HCT116 (cell line): ENCODE data around the gene GALP. TPM values are rescaled to one million over a fixed set of nuclear protein-coding genes. Genes with fewer than 3 reads are reported as not detected.

Experiments used
- ATAC-seq: fragments of 200-7000 bp; cut with Tn5 transposase; 2 replicates; pipeline ENCODE4 v1.9.1; 2020; ENCODE audit warnings: mild to moderate bottlenecking, moderate library complexity
- BruUV-seq: library from RNA; stranded (reverse); fragments of 400-500 nt; replicated peaks from 2 replicates; lab custom pipeline; 2021; lab: Mats Ljungman, UMichigan
- CTCF ChIA-PET: fragments of 300-600 bp; sonication (Branson Sonifier 250); formaldehyde crosslinking; loops from one replicate; lab custom pipeline; 2021; ENCODE audit warnings: antibody characterized with exemption; lab: Charles Lee
- POLR2A ChIA-PET: fragments of 300-600, 350-600 bp; sonication (Branson Sonifier 250); formaldehyde crosslinking; loops from one replicate; lab custom pipeline; 2021; ENCODE audit warnings: antibody characterized with exemption; lab: Charles Lee
- RAD21 ChIA-PET, 2 experiments: fragments of 300-600 bp; sonication (Branson Sonifier 250); formaldehyde crosslinking; loops; one replicate each; lab custom pipeline; 2023; ENCODE audit warnings: low total read pairs in 2 of 2; ENCODE audit not compliant: uncharacterized antibody in 2 of 2, unreplicated experiment in 2 of 2, low non-redundant PET in 1 of 2; lab: Charles Lee
- DNase-seq: peaks from one replicate; pipeline ENCODE4 v3.0.0-alpha.2; 2010; ENCODE audit warnings: low read depth, low spot score
- H2AFZ ChIP-seq: fragments of 200-600 bp; shearing (Covaris generic), sonication (generic); 2 replicates; pipeline ENCODE4 v1.6.1; 2017; ENCODE audit warnings: low read depth, mixed run types, mixed read lengths, antibody characterized with exemption, low read length; ENCODE audit not compliant: poor library complexity, severe bottlenecking
- H3K27ac ChIP-seq: 2 replicates; pipeline ENCODE4 v1.5.1; 2012; ENCODE audit warnings: low read depth, low read length
- H3K27me3 ChIP-seq: fragments of 200-600 bp; sonication (generic); 2 replicates; pipeline ENCODE4 v1.6.1; 2016; ENCODE audit warnings: mixed run types, low read length, mixed read lengths; ENCODE audit not compliant: insufficient read depth
- H3K36me3 ChIP-seq, 2 experiments: fragments of 200-500 bp in 1 of 2; fragments of 200-600 bp in 1 of 2; sonication (Bioruptor generic) in 1 of 2; sonication (generic) in 1 of 2; 2 replicates each; pipeline versions ENCODE4 v1.5.1 to v1.6.1; 2014 to 2016; ENCODE audit warnings: low read length in 2 of 2, inconsistent platforms in 1 of 2, mixed read lengths in 1 of 2, mixed run types in 1 of 2; ENCODE audit not compliant: insufficient read depth in 2 of 2, control insufficient read depth in 1 of 2
- H3K4me1 ChIP-seq, 2 experiments: fragments of 200-600 bp in 1 of 2; sonication (generic) in 1 of 2; 2 replicates each; pipeline versions ENCODE4 v1.5.1 to v1.6.1; 2012 to 2017; ENCODE audit warnings: low read length in 2 of 2, inconsistent platforms in 1 of 2, mild to moderate bottlenecking in 1 of 2, mixed read lengths in 1 of 2, mixed run types in 1 of 2, moderate library complexity in 1 of 2; ENCODE audit not compliant: insufficient read depth in 2 of 2, control insufficient read depth in 1 of 2
- H3K4me2 ChIP-seq: fragments of 200-600 bp; sonication (generic); 2 replicates; pipeline ENCODE4 v1.6.1; 2017; ENCODE audit warnings: mixed run types, low read length, mixed read lengths
- H3K4me3 ChIP-seq, 2 experiments: fragments of 200-600 bp in 1 of 2; sonication (generic) in 1 of 2; replicated peaks in 1 of 2; 2 replicates each; pipeline ENCODE4 v1.5.1; 2011 to 2016; ENCODE audit warnings: low read length in 2 of 2, control low read depth in 1 of 2, low read depth in 1 of 2, mild to moderate bottlenecking in 1 of 2, mixed read lengths in 1 of 2, mixed run types in 1 of 2
- H3K79me2 ChIP-seq: fragments of 200-600 bp; sonication (generic); 2 replicates; pipeline ENCODE4 v1.6.1; 2017; ENCODE audit warnings: mild to moderate bottlenecking, mixed run types, low read length, moderate library complexity, mixed read lengths; ENCODE audit not compliant: insufficient read depth
- H3K9ac ChIP-seq: fragments of 200-600 bp; sonication (generic); 2 replicates; pipeline ENCODE4 v1.6.1; 2016; ENCODE audit warnings: low read length, mixed read lengths
- H3K9me2 ChIP-seq: fragments of 200-600 bp; sonication (generic), shearing (Covaris generic); 2 replicates; pipeline ENCODE4 v1.6.1; 2017; ENCODE audit warnings: mixed run types, mild to moderate bottlenecking, moderate library complexity; ENCODE audit not compliant: insufficient read depth
- H3K9me3 ChIP-seq, 2 experiments: fragments of 200-500 bp in 1 of 2; fragments of 200-600 bp in 1 of 2; sonication (Bioruptor generic) in 1 of 2; sonication (generic) in 1 of 2; 2 replicates each; pipeline ENCODE4 v1.6.1; 2014 to 2017; ENCODE audit warnings: low read length in 2 of 2, mixed read lengths in 2 of 2, inconsistent platforms in 1 of 2, low read depth in 1 of 2, mild to moderate bottlenecking in 1 of 2, mixed run types in 1 of 2, moderate library complexity in 1 of 2; ENCODE audit not compliant: control insufficient read depth in 1 of 2, insufficient read depth in 1 of 2
- H4K20me1 ChIP-seq: fragments of 200-600 bp; sonication (generic), shearing (Covaris generic); 2 replicates; pipeline ENCODE4 v1.6.1; 2017; ENCODE audit warnings: mixed run types, mild to moderate bottlenecking, moderate library complexity; ENCODE audit not compliant: insufficient read depth
- ATF3 ChIP-seq: IDR thresholded peaks from 2 replicates; pipeline ENCODE4 v1.6.1; 2012
- CBX3 ChIP-seq: IDR thresholded peaks from 2 replicates; pipeline ENCODE4 v1.6.1; 2012; ENCODE audit warnings: low read depth
- CEBPB ChIP-seq: IDR thresholded peaks from 2 replicates; pipeline ENCODE4 v1.6.1; 2012; ENCODE audit warnings: low read depth
- CTCF ChIP-seq, 3 experiments: fragments of 200-600 bp in 1 of 3; sonication (generic) in 1 of 3; IDR thresholded peaks in 2 of 3; conservative IDR thresholded peaks in 1 of 3; 2 replicates each; pipeline ENCODE4 v1.5.1; 2012 to 2017; ENCODE audit warnings: low read depth in 2 of 3, low read length in 2 of 3, antibody characterized with exemption in 1 of 3, borderline replicate concordance in 1 of 3, control low read depth in 1 of 3, mild to moderate bottlenecking in 1 of 3, mixed read lengths in 1 of 3, mixed run types in 1 of 3, moderate library complexity in 1 of 3; ENCODE audit not compliant: insufficient read depth in 1 of 3
- EGR1 ChIP-seq: IDR thresholded peaks from 2 replicates; pipeline ENCODE4 v1.6.1; 2012; ENCODE audit warnings: low read depth
- ELF1 ChIP-seq: IDR thresholded peaks from 2 replicates; pipeline ENCODE4 v1.6.1; 2012; ENCODE audit warnings: low read depth, borderline replicate concordance
- EZH2phosphoT487 ChIP-seq: fragments of 200-600 bp; IDR thresholded peaks from 2 replicates; pipeline ENCODE4 v1.6.1; 2018; ENCODE audit warnings: antibody characterized with exemption, borderline replicate concordance
- JUND ChIP-seq: IDR thresholded peaks from 2 replicates; pipeline ENCODE4 v1.6.1; 2012
- MAX ChIP-seq: IDR thresholded peaks from 2 replicates; pipeline ENCODE4 v1.6.1; 2012
- POLR2AphosphoS5 ChIP-seq: IDR thresholded peaks from 2 replicates; pipeline ENCODE4 v1.6.1; 2011; ENCODE audit warnings: mild to moderate bottlenecking, low read depth, low read length, moderate library complexity
- SP1 ChIP-seq: IDR thresholded peaks from 2 replicates; pipeline ENCODE4 v1.6.1; 2012; ENCODE audit warnings: low read depth
- TCF7L2 ChIP-seq: IDR thresholded peaks from 2 replicates; pipeline ENCODE4 v1.7.0; 2011; ENCODE audit warnings: borderline replicate concordance, inconsistent platforms; ENCODE audit not compliant: insufficient read depth, insufficient read length; ENCODE audit errors: extremely low read depth
- ZFX ChIP-seq: fragments of 450-650 bp; IDR thresholded peaks from 2 replicates; pipeline ENCODE4 v1.6.1; 2017
- intact Hi-C: fragments of 100-400 bp; cut with micrococcal nuclease; formaldehyde crosslinking; loops from 2 replicates; pipeline ENCODE4 v1.10.0; 2022
- total RNA-seq: library from RNA; stranded (reverse); gene quantifications from one replicate; pipeline ENCODE4 v1.2.1, GENCODE V29; 2021; ENCODE audit not compliant: unreplicated experiment

The GALP gene
- total RNA-seq, 1 experiment from 2014 or later, result not detected

GRCh38 chr19:56145698-56146097, 30.1 kb upstream of the GALP start:
- ChIA-PET CTCF (interaction anchor here (1.0 kb wide), 1 partner anchor 26 kb away, joined by 3 read pairs; no protein-coding TSS in a partner anchor), POLR2A (no interaction called here), RAD21 (no interaction called here)
- H3K27me3 ChIP-seq, result no peaks in the 10 kb centered on the region
- ATAC-seq (no peak), DNase-seq (no peak)
- H3K9ac ChIP-seq, result no peak overlapping the region
- TF ChIP-seq POLR2AphosphoS5, result no peak
- no peak for TF ChIP-seq MAX
- no peak for TF ChIP-seq ATF3
- no peak for TF ChIP-seq ZFX
- no peak for TF ChIP-seq CBX3
- no peak for TF ChIP-seq EZH2phosphoT487
- no peak for TF ChIP-seq JUND
- TF ChIP-seq ELF1, result no peak
- TF ChIP-seq TCF7L2, result no peak
- no peak for TF ChIP-seq CEBPB
- TF ChIP-seq EGR1, result no peak
- no peak for TF ChIP-seq CTCF (IDR thresholded peaks at IDR 0.05 in 2 of 3, conservative IDR thresholded peaks at IDR 0.05 in 1 of 3; ENCODE audit: borderline replicate concordance in 1 of 3, insufficient read depth in 1 of 3, low read depth in 2 of 3, low read length in 2 of 3)
- no peak for TF ChIP-seq SP1
- H3K4me3 ChIP-seq, result no peak overlapping the region
- intact Hi-C loops, result no loop called here
- H2AFZ ChIP-seq, result no peak overlapping the region
- no peak overlapping the region for H3K27ac ChIP-seq
- no peak overlapping the region for H3K4me2 ChIP-seq
- H3K9me3 ChIP-seq, result no peaks in the 10 kb centered on the region
- BruUV-seq, result no TSS peak
- H4K20me1 ChIP-seq, result no peaks in the 10 kb centered on the region
- H3K36me3 ChIP-seq, result no peaks in the 10 kb centered on the region
- no peaks in the 10 kb centered on the region for H3K9me2 ChIP-seq
- H3K79me2 ChIP-seq, result no peaks in the 10 kb centered on the region; the same call in 1 of the 2 replicates
- H3K4me1 ChIP-seq, result peaks cover 0 to 4% of the 10 kb centered on the region in 2 experiments; a peak in 2 of 4 replicates
